ENCODE data around the gene CCAR1.
"Not testable (repeated sequence)": the region's sequence is repeated elsewhere in the genome, so short reads cannot be mapped to it uniquely, and the experiment has no call there.

Gene CCAR1

GRCh38 chr10:68828083-68828601, 107.1 kb downstream of the CCAR1 start:
- DNase-seq = not testable (repeated sequence)

GRCh38 chr10:68828833-68829232, 107.8 kb downstream of the CCAR1 start:
- DNase-seq = no peak

GRCh38 chr10:68829521-68829920, 108.5 kb downstream of the CCAR1 start:
- no peak for DNase-seq

- no peak for DNase-seq
These were observed 108.9 kb downstream of the CCAR1 start for GRCh38 chr10:68829952-68830351.

GRCh38 chr10:68831961-68832455, 111.0 kb downstream of the CCAR1 start:
- no peak for DNase-seq

GRCh38 chr10:68832601-68833000, 111.6 kb downstream of the CCAR1 start:
- DNase-seq = no peak

- DNase-seq = no peak
These were observed 116.7 kb downstream of the CCAR1 start for GRCh38 chr10:68837626-68838322.

GRCh38 chr10:68840650-68841049, 119.6 kb downstream of the CCAR1 start:
- DNase-seq = not testable (repeated sequence)
